Breast epithelium (tissue), 3 donors: Measurements from ENCODE around the gene GARRE1.

Experiments
- CTCF ChIP-seq, 3 donors: fragments of 450-650 bp; IDR thresholded peaks; one replicate each; pipeline ENCODE4 v1.5.1; 2016 to 2017; ENCODE audit warnings: antibody characterized with exemption in 3 of 3, mild to moderate bottlenecking in 3 of 3, moderate library complexity in 3 of 3
- POLR2A ChIP-seq: fragments of 450-650 bp; IDR thresholded peaks from one replicate; pipeline ENCODE4 v1.6.1; 2016; ENCODE audit warnings: antibody characterized with exemption, mild to moderate bottlenecking, moderate library complexity
- POLR2AphosphoS5 ChIP-seq, 3 donors: sonication (generic); formaldehyde crosslinking; IDR thresholded peaks; one replicate each; pipeline ENCODE4 v1.6.1; 2017; ENCODE audit warnings: antibody characterized with exemption in 3 of 3

GRCh38 chr19:34274827-34275625 is 20.7 kb downstream of the GARRE1 start:
- TF ChIP-seq POLR2AphosphoS5 (IDR thresholded peaks at IDR 0.05) (no peak), CTCF (IDR thresholded peaks at IDR 0.05) (no peak), POLR2A (no peak)
